C1 segment of cervical spinal cord (tissue), 14 donors: ENCODE results near the gene GLRB.
A peak's percentile ranks its signal among the peaks of the same experiment; 100 is the strongest.
"Not testable (repeated sequence)": the region's sequence is repeated elsewhere in the genome, so short reads cannot be mapped to it uniquely, and the experiment has no call there.

ENCODE experiments used
- DNase-seq, 14 donors: peaks; one replicate each; lab custom pipeline; 2025; lab: John Stamatoyannopoulos, UW

GLRB gene

DNA sequence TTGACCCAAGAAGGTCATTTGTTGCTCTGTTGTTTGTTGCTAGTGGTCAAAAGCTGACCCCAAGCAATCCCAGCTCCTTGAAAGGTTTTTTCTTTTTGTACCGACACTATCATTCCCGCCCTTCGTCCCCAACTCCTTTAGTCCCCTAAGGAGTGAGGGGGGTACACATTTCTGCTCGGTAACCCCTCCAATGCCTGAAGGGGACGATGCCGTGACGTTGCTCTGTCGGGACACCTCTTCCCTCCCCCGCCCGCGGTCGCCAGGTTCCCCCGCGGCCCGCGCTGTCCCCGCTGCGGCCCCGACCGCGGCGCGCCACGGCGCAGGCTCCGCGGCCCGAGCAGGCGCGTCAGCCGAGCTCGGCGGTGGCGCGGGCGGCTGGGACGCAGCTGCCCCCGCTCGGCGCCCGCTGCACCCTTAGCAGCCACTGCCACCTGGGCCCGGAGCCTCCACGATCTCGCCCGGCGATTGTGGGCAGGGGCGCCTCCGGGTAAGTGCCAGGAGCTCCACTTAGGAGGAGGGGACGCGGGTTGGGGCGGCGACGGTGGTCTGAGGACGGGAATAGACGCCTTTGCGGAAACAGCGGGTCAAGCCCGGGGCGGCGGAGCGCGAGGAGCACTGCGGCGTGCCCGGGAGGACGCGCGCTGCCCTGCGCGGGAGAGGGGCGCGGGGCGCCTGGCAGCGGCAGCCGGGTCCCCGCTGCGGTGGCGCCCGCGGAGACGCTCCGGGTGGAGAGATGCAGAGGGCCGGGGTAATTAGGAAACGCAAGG, at the start of gene GLRB:
TSS of gene GLRB (plus strand) at position 340 of the 767 bp plus-strand sequence. CDS start 1,875 bp downstream, outside the sequence.
- DNase-seq: peak in 10 of 14 donors; percentile 11 to 65 (median 32)

DNA sequence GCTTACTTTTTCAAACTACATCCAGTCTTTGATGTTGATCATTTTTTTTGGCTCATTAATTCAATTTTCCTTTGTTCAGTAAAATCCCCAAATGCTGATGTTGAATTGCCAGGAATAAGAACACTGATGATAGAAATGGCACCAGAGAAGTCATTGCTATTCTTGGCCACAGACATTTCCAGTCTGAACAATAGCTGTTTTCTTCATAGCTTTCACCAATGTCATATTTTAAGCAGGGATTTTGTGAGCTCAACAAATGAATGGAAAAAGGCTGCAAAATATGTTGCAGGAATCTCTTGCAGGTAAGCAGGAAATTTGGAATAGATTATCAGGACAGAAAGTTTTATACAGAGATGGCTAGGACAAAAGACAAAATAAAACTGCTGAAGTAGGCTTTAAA, 40.5 kb upstream of the GLRB start:
- DNase-seq: no peak

DNA sequence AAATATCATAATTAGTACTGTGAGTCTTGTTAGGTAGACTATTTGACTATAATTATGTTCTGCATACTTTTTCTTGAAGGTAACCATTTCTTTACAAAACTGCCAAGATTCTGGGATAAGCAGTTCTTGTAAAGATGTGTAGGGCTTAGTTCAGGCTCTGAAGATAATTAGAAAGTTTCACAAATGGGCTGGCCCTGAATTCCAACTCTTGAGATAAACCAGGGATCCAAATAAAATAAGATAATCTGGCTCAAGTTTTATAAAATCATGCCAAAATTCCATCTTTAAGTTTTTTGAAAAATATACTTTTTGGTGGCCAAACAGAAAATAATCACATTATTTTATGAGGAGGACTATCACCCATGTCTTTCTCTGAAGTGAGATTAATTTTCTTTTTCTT, 35.5 kb upstream of the GLRB start:
- DNase-seq: no peak

DNA sequence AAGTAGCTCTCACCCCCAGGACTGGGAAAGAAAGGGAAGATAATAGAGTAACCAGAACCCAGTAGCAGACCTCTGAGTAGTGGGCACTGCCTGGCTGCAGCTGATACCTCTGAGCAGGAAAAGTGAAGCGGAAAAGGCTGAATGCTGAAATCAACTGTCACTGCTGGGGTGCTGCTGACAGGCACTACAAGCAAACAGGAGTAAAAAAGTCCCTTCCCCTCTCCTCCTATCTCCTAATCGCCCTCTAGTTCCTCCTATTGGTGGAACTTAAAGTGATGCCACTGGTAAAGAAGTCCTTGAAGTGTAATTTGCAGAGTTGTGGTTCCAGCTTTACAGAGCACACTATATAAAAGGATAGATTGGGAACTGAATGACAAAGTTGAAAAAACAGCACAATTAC, 32.8 kb upstream of the GLRB start:
- no peak for DNase-seq

DNA sequence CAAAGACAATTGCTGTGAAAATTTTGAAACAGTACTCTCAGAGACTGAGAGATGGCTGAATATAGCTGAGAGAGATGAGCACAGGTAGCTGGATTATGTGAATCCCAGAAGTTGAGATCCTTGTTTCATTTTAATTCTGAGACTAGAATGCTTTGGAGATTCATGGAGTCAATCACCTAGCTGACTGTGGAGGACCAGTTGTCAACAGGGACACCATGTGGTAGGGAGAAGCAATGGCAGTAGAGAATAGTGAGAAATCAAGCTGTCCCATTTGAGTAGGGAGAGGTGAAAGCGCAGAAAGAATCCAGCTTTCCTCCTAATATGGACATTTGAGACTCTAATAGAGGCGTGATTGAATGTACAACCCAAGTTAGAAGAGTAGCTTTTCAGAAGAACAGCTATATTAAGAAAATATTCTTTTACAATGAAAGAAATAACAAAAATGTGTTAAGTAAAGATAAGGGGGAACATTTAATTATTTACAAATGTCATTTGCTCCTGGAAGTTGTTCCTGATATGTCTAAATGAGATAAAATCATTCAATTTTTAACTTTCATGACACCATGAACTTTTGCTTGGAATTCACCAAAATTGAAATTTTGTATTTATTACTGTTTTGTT, 30.3 kb upstream of the GLRB start:
- DNase-seq: peak in 3 of 14 donors; percentile 2 to 49 (median 3)

DNA sequence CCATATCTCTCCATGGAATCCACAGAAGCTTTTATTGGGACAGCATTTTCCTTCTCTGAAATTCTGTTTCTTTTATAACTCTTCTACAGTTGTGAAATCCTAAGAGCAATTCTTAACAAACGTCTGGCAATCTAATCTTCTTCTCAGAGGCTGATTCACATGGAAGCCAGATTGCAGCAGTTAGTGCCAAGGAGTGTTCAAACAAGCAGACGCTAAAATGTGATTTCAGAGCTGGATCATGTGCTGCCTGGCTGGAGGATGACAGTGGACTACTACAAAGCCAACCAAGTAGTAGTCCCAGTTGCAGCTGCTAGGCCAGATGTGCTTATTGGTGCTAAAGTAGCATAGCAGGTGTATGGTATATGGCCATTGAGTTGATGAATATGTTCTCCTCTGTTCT, 27.7 kb upstream of the GLRB start:
- DNase-seq: no peak

DNA sequence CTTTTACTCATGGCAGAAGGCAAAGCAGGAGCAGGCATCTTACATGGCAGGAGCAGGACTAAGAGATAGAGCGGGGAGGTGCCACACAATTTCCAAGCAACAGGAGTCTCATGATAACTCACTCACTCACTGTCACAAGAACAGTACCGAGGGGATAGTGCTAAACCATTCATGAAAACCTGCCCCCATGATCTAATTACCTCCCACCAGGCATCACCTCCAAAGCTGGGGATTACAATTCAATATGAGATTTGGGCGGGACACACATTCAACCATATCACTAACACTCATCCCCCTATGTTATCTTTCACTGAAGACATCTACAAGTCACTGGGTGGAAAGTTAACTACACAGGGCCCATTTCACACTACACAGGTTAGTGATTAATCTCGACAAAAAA, 25.4 kb upstream of the GLRB start:
- DNase-seq: no peak

DNA sequence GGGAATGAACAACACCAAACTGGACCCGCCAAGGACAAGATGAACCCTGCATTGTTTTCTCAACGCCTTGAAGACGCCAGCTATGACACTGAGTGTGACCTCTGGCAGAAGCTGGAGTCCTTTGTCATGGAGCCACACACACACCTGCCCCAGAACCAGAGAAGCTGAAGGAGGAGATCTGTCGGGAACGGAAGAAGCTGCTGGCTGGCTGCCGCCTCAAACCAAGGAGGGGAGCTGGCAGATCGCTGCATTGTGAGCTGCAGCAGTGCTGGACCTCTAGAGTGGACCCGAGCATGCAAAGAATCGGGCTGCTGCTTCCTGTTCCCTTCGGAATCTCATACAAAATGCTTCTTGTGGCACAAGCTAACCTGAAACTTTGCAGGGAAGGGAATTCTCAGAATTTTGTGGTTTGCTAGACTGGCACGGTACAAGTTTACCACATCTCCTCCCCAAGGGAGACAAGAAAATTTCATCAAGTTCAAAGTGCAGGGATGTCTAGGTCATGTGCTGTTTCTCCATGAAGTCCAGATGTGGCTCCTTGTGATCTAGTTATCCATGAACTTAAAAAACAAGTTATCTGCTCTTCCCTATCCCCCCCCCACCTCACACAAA, 23.4 kb upstream of the GLRB start:
- no peak for DNase-seq

DNA sequence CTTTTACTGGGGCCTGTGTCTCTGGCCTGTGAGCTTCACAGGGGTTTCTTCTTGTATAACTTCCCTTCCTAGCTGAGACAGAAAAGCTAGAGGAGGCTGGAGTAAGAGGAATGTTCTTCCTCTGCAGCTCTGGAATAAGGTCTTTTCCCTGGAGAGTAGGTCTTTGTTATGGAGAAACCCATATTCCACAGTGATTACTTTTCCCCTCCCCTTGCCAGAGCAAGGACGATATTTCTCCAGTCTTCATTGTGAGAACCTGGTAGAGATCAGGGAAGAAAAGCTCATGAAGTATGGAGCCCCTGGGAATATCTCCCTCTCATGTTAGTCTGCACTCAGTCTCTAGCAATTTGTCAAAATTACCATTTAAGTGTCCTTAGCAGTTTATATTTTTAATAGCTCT, 18.7 kb upstream of the GLRB start:
- DNase-seq: no peak

DNA sequence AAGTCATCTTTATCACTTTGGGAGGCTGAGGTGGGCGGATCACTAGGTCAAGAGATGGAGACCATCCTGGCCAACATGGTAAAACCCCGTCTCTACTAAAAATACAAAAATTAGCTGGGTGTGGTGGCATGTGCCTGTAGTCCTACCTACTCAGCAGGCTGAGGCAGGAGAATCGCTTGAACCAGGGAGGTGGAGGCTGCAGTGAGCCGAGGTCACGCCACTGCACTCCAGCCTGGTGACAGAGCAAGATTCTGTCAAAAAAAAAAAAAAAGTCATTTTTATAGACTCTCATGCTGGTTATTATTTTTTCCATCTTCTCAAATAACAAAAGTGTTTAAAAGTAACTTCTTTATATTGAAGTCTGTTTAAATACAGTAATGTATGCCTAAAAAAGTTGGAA, 17.1 kb upstream of the GLRB start:
- DNase-seq: not testable (repeated sequence)

DNA sequence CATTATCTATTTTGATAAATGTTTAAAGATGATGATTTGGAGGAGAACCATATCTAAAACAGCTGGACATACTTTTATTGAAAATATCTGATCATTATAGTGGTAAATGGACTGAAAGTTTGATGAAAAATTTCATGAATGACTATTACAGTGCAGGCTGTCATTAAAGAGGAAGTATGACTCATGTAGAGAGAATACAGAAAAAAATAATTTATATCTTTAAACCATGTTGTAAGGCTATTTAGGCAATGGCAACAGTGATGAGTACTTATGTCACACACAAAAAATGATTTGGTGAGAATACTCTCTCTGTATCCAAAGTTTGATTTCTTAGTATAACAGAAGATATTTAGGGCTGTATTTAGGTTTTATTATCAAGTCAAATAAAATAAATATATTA, 3.9 kb upstream of the GLRB start:
- no peak for DNase-seq

DNA sequence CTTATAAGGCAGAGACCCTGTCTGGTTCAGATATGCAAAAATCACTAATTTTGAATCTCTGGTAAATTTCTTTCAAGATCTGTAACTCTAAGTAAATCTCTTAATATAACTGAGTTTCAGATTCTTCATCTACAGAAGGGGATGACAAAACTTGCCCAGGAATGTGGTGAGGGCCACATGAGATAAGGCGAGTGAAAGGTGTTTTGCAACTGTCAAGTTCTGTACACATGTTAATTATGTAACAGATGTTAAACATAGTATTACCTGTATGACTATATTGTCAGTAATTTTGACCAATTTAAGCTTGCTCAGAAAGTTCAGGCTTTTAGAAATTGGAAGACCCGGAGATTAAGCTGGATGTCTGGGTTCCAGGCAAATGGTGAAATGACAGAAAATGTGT, 549 bp upstream of the GLRB start:
- DNase-seq: no peak

DNA sequence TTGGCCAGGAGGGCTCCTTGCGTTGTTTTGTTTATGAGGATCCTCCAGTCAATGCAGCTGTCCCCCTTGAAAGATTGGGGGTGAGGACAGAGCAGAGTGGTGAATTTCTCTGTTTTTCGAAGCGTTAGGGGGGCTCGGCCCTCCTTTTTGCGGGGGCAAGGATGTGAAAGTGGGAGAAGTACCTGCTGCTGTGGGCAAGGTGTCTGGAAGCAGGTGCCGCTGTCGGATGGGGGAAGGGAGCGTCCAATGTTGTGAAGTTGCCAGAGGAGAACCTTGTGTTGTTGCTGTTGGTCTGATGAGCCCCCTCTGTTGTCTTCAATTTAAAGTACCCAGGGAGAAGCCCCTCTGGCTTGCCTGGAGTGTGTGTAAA, 613 bp downstream of the GLRB start:
- peak in 3 of 14 donors; percentile 27 to 58 (median 28) for DNase-seq

DNA sequence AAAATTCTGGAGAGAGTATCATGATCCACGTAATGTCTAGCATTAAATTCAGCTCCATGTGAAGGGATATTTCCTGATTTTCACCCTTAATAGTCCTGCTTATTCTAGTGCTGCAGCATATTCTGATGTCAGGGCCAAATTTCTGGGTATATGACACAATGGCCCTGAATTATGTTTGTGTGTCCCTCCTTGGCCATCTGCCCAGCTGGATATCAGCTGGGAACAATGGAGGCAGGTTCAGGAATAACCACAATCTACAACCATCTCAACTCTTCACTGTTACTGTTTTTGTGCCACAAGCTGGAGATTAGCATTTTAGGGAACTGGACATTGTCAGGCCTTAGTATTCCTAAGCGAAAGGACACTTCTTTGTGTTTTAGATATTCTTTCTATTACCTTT, 3.5 kb downstream of the GLRB start:
- DNase-seq: no peak

DNA sequence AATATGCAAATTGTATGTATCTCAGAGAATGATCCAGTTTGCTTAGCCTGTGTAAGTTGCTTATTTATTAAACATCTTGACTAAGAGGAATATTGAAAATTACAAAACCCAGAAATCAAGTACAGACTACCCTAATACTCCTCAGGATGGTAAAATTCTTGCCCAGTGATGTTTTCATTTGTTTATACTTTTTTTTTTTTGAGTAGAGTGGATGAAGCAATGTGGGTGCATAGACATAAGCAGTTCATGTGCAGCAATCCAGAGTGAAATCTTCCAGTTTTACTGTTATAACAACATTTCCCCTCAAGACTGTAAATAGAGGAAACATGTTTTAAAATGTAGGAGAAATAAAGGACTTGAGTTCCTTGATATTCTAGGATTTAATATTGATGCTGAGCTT, 4.7 kb downstream of the GLRB start:
- DNase-seq: no peak

DNA sequence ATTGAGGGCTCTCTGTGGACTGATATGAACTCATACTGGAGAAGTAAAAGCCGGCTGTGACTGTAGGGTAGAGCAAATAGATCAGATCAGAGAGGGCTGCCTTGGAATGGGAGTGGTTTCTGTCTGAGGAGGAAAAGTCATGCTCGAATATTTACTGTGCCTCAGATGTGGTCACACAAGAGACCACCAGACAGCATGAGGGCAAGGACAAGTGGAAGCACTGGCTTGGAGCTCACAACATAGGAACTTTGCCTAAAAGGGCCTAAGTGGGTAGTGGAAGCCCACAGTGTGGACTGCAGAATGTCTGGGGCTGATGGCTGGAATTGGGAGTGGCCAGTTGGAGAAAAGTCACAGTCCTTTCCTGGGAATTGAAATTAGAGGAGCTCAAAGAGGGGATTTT, 19.8 kb downstream of the GLRB start:
- DNase-seq: no peak

DNA sequence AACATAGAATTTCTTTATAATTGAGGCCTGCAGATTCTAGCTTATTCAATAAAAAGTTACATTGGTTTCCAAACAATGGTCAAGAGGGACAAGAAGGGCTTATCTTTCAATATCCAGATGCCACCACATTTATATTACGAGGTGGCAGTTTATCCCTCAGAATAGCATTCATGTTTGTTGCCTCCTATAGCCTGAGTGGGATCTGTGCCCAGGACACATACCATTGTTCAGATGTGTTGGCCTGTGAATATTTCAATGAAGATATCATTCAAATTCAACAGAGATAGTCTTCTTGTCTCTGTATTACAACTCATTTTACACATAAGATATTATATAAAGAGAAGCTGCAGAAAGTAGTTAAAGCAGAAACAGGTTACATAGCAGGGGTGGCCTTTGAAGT, 20.5 kb downstream of the GLRB start:
- no peak for DNase-seq

DNA sequence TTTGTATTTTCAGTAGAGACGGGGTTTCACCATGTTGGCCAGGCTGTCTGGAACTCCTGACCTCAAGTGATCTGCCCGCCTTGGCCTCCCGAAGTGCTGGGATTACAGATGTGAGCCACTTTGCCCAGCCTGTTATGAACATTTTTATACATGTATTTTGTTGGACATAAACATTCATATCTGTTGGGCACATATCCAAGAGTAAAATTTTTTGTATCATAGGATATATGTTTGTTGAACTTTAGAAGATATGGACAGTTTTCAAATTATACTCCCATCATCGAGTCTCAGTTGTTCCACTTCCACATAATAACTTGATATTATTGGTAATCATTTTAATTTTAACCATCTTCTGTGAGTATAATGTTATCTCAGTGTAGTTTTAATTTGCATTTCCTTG, 23.6 kb downstream of the GLRB start:
- no peak for DNase-seq

DNA sequence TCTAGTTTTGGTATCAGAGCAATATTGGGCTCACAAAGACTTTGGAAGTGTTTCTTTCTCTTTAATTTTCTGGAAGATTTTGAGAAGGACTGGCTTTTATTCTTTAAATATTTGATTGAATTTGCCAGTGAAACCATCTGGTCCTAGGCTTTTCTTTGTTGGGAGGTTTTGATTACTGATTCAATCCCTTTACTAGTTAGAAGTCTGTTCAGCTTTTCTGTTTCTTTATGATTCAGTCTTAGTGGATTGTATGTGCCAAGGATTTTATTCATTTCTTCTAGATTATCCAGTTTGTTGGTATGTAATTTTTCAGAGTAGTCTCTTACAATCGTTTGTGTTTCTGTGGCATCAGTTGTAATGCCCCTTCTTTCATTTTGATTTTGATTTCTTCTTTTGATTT, 28.6 kb downstream of the GLRB start:
- no peak for DNase-seq

DNA sequence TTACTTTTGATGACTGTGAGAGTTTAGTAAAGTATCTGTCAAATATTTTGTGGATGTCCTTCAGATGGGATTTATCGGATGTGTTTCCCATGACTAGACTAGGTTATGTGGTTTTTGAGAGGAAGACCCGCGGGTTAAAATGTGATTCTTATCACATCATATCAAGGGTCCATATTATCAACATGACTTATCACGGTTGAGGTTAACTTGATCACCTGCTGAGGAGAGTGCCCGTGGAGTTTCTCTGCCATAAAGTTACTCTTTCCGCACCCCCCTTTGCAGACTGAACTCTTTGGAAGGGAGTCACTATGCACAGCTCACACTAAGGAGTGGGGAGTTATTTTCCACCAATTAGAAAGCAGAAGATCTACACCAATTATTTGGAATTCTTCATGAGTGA, 38.7 kb downstream of the GLRB start:
- no peak for DNase-seq

DNA sequence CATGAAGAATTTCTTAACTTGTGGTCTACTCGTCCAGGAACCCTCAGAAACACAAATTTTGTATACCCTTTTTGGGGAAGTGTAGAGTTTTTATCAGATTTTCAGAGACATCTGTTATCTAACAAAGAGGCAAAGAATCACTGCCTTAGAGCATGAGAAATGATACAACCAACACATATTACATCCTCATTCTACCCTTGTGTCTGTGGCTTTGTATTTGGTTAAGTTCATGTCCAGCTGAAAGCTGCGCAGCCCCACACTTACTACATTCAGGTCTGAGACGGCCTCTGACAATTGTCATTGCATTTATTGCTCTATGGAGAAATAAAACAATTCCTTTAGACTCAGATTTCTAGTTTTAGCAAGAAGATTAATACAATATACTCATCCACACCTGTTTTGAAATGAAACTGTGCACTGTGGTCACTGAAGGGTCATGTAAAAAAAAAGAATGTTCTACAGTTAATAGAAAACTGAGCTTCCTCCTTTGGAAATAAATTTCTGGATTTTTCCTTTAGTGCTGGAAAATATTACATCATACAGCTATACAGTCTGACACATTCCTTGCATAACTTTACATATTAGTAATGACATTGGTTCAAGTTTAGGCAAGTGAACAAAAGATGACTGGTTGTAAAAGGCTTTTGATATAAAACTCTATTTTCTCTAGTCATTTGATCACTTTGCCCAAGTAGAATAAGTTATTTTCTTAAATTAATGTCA, 39.8 kb downstream of the GLRB start:
- no peak for DNase-seq

DNA sequence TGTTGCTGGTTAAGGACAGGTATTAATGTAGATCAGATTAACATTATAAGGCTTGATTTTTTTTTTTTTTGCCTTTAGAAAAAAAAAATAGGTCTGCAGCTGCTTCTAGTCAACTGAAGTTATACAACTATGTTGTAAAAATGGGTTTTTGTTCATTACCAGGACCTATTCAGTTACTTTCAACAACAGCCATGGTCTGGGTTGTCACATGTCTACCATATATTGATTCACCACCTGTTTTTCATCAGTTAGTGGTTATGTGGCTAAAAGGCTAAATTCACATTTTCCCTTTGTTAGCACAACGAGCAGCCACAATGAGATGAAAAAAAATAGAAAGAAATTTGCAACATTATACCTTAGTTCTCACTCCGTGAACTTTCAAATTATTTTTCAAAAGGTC, 45.5 kb downstream of the GLRB start:
- no peak for DNase-seq
